SK-MEL-5 (cell line): Measurements from ENCODE around the gene EXOC7. TPM values are rescaled to one million over a fixed set of nuclear protein-coding genes. Genes with fewer than 3 reads are reported as not detected.
A peak's percentile ranks its signal among the peaks of the same experiment; 100 is the strongest.

Experiments
- DNase-seq: peaks from one replicate; pipeline ENCODE4 v3.0.0-alpha.2; 2016; ENCODE audit warnings: low read depth, low spot score
- in situ Hi-C: cut with HindIII; loops from 2 replicates; pipeline ENCODE4 v1.10.0; 2016; ENCODE audit warnings: low sequenced_read_pairs, high pct_unique_total_duplicates, low pct_unique_long_range_greater_than_20kb
- total RNA-seq: library from RNA; depleted of rRNA; stranded (reverse); fragments of >200 nt; shearing (Covaris generic); gene quantifications from 2 replicates; pipeline ENCODE4 v1.2.3, GENCODE V29; 2014

The EXOC7 gene
- total RNA-seq, 1 experiment from 2014 or later, result 145 TPM

GRCh38 chr17:76125391-76125675 is 21.7 kb upstream of the EXOC7 start:
- in situ Hi-C loops, result no loop called here
- no peak for DNase-seq

- in situ Hi-C loops, result no loop called here
- peak; percentile 80 for DNase-seq
Measured at GRCh38 chr17:76124582-76125390, 21.2 kb upstream of the EXOC7 start.

- in situ Hi-C loops, result no loop called here
- DNase-seq, result no peak
Measured at GRCh38 chr17:76123749-76124581, 20.4 kb upstream of the EXOC7 start.

- in situ Hi-C loops, result no loop called here
- DNase-seq, result no peak
Measured at GRCh38 chr17:76123191-76123499, 19.6 kb upstream of the EXOC7 start.

GRCh38 chr17:76122431-76123190 is 19.0 kb upstream of the EXOC7 start:
- no peak for DNase-seq
- in situ Hi-C loops, result no loop called here

- no peak for DNase-seq
- in situ Hi-C loops, result no loop called here
Measured at GRCh38 chr17:76121932-76122430, 18.4 kb upstream of the EXOC7 start.

- no peak for DNase-seq
- in situ Hi-C loops, result no loop called here
Measured at GRCh38 chr17:76120658-76121008, 17.0 kb upstream of the EXOC7 start.

GRCh38 chr17:76119409-76120371 is 16.1 kb upstream of the EXOC7 start:
- in situ Hi-C loops, result no loop called here
- DNase-seq, result no peak

GRCh38 chr17:76115138-76115754 is 11.7 kb upstream of the EXOC7 start:
- DNase-seq, result no peak
- in situ Hi-C loops, result no loop called here

GRCh38 chr17:76111956-76112355 is 8.4 kb upstream of the EXOC7 start:
- in situ Hi-C loops, result no loop called here
- DNase-seq, result no peak

- peak; percentile 66 for DNase-seq
- in situ Hi-C loops, result no loop called here
Measured at GRCh38 chr17:76107509-76107908, 3.9 kb upstream of the EXOC7 start.

GRCh38 chr17:76106703-76107102 is 3.1 kb upstream of the EXOC7 start:
- in situ Hi-C loops, result no loop called here
- DNase-seq, result no peak

- in situ Hi-C loops, result no loop called here
- no peak for DNase-seq
Measured at GRCh38 chr17:76104896-76105231, 1.3 kb upstream of the EXOC7 start.

- in situ Hi-C loops, result no loop called here
- no peak for DNase-seq
Measured at GRCh38 chr17:76104140-76104895, 731 bp upstream of the EXOC7 start.

GRCh38 chr17:76102944-76103273 is 678 bp downstream of the EXOC7 start:
- in situ Hi-C loops, result no loop called here
- no peak for DNase-seq

- DNase-seq, result no peak
- in situ Hi-C loops, result no loop called here
Measured at GRCh38 chr17:76097716-76098295, 5.8 kb downstream of the EXOC7 start.
